ENCODE data around the gene TMEM131. TPM values are rescaled to one million over a fixed set of nuclear protein-coding genes. Genes with fewer than 3 reads are reported as not detected.

TMEM131 gene
- total RNA-seq, 1 donor from 2014 or later = 43.9 TPM

DNA sequence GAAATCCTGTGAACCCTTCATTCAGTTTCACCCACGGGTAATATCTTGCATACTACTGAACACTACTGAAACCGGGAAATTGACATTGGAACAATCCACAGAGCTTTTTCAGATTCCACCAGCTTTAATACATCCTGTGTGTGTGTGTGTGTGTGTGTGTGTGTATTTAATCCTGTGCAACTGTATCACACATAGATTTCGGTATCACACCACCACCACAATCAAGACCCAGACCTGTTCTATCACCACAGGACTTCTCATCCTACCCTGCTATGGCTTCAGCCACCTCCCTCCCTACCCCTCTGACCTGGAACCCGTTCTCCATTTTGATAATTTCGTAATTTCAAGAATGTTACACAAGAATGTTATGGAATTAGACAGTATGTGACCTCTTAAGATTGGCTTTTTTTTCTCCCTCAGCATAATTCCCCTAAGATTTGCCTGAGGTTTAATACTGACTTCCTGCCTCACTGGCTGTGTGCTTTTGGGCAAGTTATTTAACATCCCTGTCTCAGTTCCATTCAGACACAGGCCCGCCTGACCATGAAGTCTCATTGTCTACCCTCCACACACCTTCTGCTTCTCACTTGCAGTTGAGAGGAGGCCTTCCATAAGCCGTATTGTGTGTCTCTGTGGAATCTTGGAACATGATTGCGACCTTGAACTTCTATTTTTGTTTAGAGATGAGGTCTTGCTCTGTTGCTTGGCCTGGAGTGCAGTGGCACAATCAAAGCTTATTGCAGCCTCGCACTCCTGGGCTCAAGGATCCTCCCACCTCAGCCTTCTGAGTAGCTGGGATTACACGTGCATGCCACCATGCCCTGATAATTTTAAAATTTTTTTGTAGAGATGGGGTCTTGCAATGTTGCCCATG, 14.4 kb upstream of the TMEM131 start:
- TF ChIP-seq, protein P1, sequence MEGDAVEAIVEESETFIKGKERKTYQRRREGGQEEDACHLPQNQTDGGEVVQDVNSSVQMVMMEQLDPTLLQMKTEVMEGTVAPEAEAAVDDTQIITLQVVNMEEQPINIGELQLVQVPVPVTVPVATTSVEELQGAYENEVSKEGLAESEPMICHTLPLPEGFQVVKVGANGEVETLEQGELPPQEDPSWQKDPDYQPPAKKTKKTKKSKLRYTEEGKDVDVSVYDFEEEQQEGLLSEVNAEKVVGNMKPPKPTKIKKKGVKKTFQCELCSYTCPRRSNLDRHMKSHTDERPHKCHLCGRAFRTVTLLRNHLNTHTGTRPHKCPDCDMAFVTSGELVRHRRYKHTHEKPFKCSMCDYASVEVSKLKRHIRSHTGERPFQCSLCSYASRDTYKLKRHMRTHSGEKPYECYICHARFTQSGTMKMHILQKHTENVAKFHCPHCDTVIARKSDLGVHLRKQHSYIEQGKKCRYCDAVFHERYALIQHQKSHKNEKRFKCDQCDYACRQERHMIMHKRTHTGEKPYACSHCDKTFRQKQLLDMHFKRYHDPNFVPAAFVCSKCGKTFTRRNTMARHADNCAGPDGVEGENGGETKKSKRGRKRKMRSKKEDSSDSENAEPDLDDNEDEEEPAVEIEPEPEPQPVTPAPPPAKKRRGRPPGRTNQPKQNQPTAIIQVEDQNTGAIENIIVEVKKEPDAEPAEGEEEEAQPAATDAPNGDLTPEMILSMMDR (conservative IDR thresholded peaks at IDR 0.05) = no peak
- no peaks in the 10 kb centered on the region for H3K4me1 Mint-ChIP-seq
- no peak overlapping the region for H3K4me3 Mint-ChIP-seq
- no peaks in the 10 kb centered on the region for H3K27me3 Mint-ChIP-seq (ENCODE audit: low read depth)
- H3K9me3 Mint-ChIP-seq = peaks cover under 1% of the 10 kb centered on the region
- no peak for DNase-seq (ENCODE audit: low read depth, low spot score)
- no peak overlapping the region for H3K27ac Mint-ChIP-seq (ENCODE audit: unreplicated experiment)
- no peaks in the 10 kb centered on the region for H3K36me3 Mint-ChIP-seq (ENCODE audit: low read depth)

DNA sequence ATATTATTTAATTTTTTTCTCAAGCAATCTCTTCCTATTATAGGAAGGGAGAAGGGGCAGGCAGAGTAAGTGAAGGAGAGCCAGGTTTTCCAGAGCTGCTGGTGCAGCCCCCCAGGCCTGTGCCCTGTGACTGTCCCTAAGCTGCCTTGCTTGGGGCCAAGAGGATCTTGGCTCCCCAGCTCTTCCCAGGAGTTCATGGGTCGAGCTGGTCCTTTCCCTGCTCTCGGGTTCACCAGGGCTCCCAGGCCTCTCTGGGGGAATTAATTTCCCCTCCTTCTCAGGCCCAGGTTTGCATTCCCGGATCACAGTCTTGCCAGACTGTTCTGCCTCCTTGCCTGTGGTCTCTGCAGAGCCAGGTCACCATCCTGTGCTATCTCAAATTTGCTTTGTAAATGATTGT, 12.7 kb upstream of the TMEM131 start:
- H3K4me3 Mint-ChIP-seq = no peak overlapping the region
- no peaks in the 10 kb centered on the region for H3K27me3 Mint-ChIP-seq (ENCODE audit: low read depth)
- TF ChIP-seq, protein P1 (conservative IDR thresholded peaks at IDR 0.05) = no peak
- H3K36me3 Mint-ChIP-seq (ENCODE audit: low read depth) = no peaks in the 10 kb centered on the region
- no peak overlapping the region for H3K27ac Mint-ChIP-seq (ENCODE audit: unreplicated experiment)
- no peak for DNase-seq (ENCODE audit: low read depth, low spot score)
- H3K4me1 Mint-ChIP-seq = no peaks in the 10 kb centered on the region
- H3K9me3 Mint-ChIP-seq = peaks cover 3% of the 10 kb centered on the region

DNA sequence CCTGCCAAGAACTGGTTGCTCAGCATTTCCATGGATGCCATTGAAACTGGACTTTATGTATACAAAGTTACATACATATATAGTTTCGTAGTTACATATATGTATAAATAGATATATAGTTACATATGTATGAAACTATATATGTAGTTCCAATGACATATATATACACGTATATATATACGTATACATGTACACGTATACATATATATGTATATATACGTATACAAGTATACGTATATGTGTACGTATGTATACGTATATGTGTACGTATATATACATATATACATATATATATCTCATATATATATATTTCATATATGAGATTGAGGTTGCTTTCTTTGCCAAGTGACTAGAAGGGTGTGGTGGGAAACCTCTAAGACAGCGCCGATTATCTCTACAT, 10.6 kb upstream of the TMEM131 start:
- no peak overlapping the region for H3K4me3 Mint-ChIP-seq
- no peaks in the 10 kb centered on the region for H3K36me3 Mint-ChIP-seq (ENCODE audit: low read depth)
- TF ChIP-seq, protein P1 (conservative IDR thresholded peaks at IDR 0.05) = no peak
- no peaks in the 10 kb centered on the region for H3K27me3 Mint-ChIP-seq (ENCODE audit: low read depth)
- H3K27ac Mint-ChIP-seq (ENCODE audit: unreplicated experiment) = no peak overlapping the region
- H3K9me3 Mint-ChIP-seq = peaks cover 3% of the 10 kb centered on the region
- DNase-seq (ENCODE audit: low read depth, low spot score) = no peak
- no peaks in the 10 kb centered on the region for H3K4me1 Mint-ChIP-seq

DNA sequence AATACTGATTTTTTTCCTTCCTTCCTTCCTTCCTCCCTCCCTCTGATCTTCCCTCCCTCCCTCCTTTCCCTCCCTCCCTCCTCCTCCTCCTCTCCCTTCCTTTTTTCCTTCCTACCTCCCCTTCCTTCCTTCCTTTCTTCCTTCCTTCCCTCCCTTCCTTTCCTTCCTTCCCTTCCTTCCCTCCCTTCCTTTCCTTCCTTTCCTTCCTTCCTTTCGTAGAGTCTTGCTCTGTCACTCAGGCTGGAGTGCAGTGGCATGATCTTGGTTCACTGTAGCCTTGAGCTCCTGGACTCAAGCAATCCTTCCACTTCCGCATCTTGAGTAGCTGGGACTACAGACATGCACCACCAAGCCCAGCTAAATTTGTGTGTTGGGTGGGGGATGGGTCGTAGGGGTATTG, 8.9 kb upstream of the TMEM131 start:
- TF ChIP-seq, protein P1 (conservative IDR thresholded peaks at IDR 0.05) = no peak

DNA sequence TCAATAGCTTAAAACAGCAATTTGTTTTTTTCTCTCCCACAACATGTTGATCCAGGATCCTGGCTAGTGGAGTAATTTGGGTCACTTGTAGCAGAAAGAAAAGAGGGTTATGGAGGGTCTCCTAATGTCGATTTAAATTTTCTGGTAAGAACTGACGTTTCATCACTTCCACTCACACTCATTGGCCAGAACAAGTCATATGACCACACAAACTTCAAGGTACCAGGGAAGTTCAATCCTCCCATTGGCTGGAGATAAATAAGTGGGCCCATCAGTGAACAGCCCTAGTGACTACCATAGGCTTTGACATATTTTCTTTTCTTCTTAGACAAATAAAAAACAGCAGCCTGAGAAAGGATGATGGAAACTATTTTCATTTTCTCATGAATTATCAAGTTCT, 8.3 kb upstream of the TMEM131 start:
- Mint-ChIP-seq H3K9me3 (peaks cover 3% of the 10 kb centered on the region), H3K27me3 (ENCODE audit: low read depth) (no peaks in the 10 kb centered on the region), H3K27ac (ENCODE audit: unreplicated experiment) (no peak overlapping the region), H3K4me3 (no peak overlapping the region), H3K36me3 (ENCODE audit: low read depth) (no peaks in the 10 kb centered on the region), H3K4me1 (no peaks in the 10 kb centered on the region)
- no peak for DNase-seq (ENCODE audit: low read depth, low spot score)
- TF ChIP-seq, protein P1 (conservative IDR thresholded peaks at IDR 0.05) = no peak

More for the DNA sequence above, 8.9 kb upstream of the TMEM131 start:
- Mint-ChIP-seq H3K4me3 (no peak overlapping the region), H3K9me3 (peaks cover 3% of the 10 kb centered on the region), H3K36me3 (ENCODE audit: low read depth) (no peaks in the 10 kb centered on the region), H3K27me3 (ENCODE audit: low read depth) (no peaks in the 10 kb centered on the region), H3K4me1 (no peaks in the 10 kb centered on the region), H3K27ac (ENCODE audit: unreplicated experiment) (no peak overlapping the region)
- DNase-seq (ENCODE audit: low read depth, low spot score) = no peak

Measured in neural crest cell (in vitro differentiated cells).